Measurements from ENCODE around the gene GMCL1.
A peak's percentile ranks its signal among the peaks of the same experiment; 100 is the strongest.

Gene GMCL1, protein sequence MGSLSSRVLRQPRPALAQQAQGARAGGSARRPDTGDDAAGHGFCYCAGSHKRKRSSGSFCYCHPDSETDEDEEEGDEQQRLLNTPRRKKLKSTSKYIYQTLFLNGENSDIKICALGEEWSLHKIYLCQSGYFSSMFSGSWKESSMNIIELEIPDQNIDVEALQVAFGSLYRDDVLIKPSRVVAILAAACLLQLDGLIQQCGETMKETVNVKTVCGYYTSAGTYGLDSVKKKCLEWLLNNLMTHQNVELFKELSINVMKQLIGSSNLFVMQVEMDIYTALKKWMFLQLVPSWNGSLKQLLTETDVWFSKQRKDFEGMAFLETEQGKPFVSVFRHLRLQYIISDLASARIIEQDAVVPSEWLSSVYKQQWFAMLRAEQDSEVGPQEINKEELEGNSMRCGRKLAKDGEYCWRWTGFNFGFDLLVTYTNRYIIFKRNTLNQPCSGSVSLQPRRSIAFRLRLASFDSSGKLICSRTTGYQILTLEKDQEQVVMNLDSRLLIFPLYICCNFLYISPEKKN

DNA sequence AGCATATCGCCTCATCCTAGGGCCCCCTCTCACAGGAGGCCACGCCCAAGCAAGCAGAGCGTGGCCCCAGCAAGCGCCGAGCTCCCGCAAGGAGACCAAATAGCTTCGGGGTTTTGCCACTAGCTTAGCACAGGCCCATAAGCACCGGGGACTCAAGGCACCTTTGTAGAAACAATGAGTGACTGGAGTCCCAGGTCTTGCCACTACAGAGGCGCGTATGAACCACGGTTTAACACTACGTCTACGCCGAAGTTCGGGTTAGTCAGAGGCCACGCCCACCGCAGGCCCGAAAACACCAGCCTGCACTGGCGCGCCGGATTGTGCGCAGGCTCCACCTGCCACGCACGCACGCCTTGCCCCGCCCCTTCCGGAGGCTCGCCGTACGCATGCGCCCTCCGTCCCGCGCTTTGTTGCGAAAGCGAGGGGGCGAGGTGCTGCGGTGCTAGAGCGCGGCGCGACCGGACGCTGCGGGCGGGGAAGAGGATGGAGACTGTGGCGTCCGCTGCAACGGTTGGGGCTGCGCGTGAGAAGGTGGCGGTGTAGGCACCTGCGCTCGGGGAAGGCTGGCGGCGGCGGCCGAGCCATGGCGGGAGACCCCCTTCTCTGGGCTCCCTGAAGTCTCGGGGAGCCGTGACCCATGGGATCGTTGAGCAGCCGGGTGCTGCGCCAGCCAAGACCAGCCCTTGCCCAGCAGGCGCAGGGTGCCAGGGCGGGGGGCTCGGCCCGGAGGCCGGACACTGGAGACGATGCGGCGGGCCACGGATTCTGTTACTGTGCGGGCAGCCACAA, at the start of gene GMCL1:
Gene GMCL1 (plus strand): TSS at position 405 of the 789 bp plus-strand sequence. CDS start 233 bp downstream, at position 638.
- Histone ChIP-seq H3K36me3 (ENCODE audit: insufficient read depth, low read length) (no peaks in the 10 kb centered on the region; the same call in 1 of the 2 replicates), H3K9me3 (ENCODE audit: low read depth, low read length) (no peaks in the 10 kb centered on the region), H3K9ac (ENCODE audit: insufficient read length) (peak within 1 kb of the TSS; percentile 84), H3K27ac (peak within 1 kb of the TSS; percentile 80), H3K4me3 (peak within 1 kb of the TSS; percentile 88)
- peak; percentile 80 for DNase-seq (ENCODE audit: low read depth, low spot score)
- peak; percentile 81 for TF ChIP-seq FOXP2 (optimal IDR thresholded peaks at IDR 0.05; ENCODE audit: control extremely low read depth, extremely low read length, insufficient read depth)
- TF ChIP-seq EZH2 (IDR thresholded peaks at IDR 0.05), result no peak
- TF ChIP-seq POLR2AphosphoS5 (IDR thresholded peaks at IDR 0.05; ENCODE audit: borderline replicate concordance, low read depth, low read length), result peak; percentile 97

DNA sequence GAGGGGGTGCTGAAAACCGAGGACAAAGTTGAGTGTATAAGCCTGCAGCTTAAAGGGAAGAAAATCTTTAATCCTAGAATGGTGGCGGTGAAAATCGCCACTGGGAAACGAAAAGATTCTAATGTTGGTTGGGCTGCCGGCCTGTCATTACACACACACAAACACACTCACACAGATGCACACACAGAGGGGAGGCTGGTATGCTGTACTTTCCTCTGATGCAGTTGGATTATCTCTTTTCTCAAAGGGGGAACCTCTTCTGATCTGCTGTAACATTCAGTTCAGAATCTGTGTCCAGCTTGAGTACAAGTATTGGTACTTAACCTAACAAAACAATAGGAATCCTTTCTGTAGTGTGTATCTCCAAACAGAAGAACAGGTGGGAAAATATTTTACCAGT, 48.5 kb upstream of the GMCL1 start:
- H3K27ac ChIP-seq, result no peak overlapping the region
- TF ChIP-seq EZH2 (IDR thresholded peaks at IDR 0.05) (no peak), POLR2AphosphoS5 (IDR thresholded peaks at IDR 0.05; ENCODE audit: borderline replicate concordance, low read depth, low read length) (no peak), FOXP2 (optimal IDR thresholded peaks at IDR 0.05; ENCODE audit: control extremely low read depth, extremely low read length, insufficient read depth) (no peak)
- H3K4me3 ChIP-seq, result no peak overlapping the region
- no peak for DNase-seq (ENCODE audit: low read depth, low spot score)
- no peaks in the 10 kb centered on the region for H3K36me3 ChIP-seq (ENCODE audit: insufficient read depth, low read length)
- no peaks in the 10 kb centered on the region for H3K9me3 ChIP-seq (ENCODE audit: low read depth, low read length)
- no peak overlapping the region for H3K9ac ChIP-seq (ENCODE audit: insufficient read length)

DNA sequence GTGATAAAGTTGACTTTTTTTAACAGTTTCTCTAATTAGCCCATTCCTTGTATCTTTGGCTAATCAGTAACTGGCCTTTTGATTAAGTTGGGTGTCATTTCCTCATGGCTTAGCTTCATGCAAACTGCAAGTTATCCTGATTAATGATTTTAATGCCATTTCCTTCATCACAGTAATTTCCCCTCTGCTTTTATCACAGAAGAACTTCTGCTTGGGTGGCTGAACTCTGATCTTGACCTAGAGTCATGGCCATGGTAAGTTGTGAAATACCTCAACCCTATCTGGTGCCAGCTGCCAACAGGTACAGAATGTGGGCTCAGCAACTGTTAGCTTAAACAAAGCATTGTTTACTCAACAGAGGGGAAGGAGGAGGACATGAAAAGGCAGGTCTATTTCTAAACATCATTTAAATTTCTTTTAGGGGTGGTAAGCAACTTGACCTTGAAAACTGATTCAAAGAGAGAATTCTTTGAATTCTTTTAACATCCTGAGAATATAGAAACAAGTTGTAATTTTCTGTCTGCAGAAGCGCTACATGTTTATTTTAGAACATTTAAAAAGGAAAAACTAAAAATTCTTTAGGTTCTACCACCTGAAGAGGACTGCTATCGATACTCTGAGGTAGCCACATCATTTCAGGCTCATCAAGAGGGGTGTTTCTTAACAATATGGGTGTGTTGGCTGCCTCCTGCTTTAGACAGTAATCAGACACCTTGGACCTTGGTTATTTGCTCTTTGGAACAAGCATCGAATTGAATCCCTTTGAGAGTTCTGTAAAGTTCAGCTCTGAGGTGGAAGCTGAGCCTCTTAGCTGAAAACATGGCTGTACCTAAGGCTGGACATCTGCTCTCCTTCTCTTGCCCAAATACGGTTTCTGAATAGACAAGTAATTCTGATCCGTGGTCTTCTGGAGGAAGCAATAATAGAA, 47.9 kb upstream of the GMCL1 start:
- Histone ChIP-seq H3K27ac (no peak overlapping the region), H3K9ac (ENCODE audit: insufficient read length) (no peak overlapping the region), H3K36me3 (ENCODE audit: insufficient read depth, low read length) (no peaks in the 10 kb centered on the region), H3K4me3 (no peak overlapping the region), H3K9me3 (ENCODE audit: low read depth, low read length) (no peaks in the 10 kb centered on the region)
- TF ChIP-seq EZH2 (IDR thresholded peaks at IDR 0.05), result no peak
- no peak for TF ChIP-seq FOXP2 (optimal IDR thresholded peaks at IDR 0.05; ENCODE audit: control extremely low read depth, extremely low read length, insufficient read depth)
- no peak for DNase-seq (ENCODE audit: low read depth, low spot score)

DNA sequence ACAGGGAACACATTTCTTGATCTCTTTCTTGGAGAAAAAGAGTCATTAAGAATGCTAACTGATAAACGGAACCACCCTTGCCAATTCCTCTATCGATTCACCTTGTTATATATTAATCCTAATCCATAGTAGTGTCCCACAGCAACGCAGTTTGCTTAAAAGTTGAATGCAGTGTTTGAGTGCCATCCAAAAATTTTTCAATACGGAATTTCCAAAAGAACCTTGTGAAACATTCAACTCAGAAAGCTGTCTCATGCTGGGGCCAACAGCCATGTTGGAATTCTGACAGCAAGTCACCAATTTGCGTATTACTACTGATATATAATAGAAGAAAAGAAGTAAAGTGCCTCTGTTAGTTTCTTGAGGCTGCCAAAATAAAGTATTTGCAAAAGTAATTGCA, 45.2 kb upstream of the GMCL1 start:
- DNase-seq (ENCODE audit: low read depth, low spot score), result no peak
- no peak overlapping the region for H3K27ac ChIP-seq

DNA sequence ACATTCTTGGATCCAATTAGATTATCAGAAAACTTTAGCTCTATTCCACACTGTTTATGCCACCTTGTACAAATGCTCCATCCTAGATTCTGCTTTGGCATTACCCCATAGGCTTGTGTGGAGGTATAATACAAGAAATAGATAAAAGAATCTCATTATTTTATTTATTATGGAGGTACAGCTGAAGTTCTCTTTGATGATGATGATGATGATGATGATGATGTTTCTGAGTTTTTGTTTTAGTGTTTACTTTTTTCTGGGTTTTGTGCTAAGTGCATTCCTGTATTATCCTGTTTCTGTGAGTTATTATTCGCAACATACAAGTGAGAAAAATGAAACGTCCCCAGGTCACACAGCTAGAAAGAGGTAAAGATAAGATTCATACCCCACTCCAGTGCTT, 44.1 kb upstream of the GMCL1 start:
- DNase-seq (ENCODE audit: low read depth, low spot score), result no peak
- Histone ChIP-seq H3K9ac (ENCODE audit: insufficient read length) (no peak overlapping the region), H3K36me3 (ENCODE audit: insufficient read depth, low read length) (no peaks in the 10 kb centered on the region), H3K4me3 (no peak overlapping the region), H3K27ac (no peak overlapping the region), H3K9me3 (ENCODE audit: low read depth, low read length) (no peaks in the 10 kb centered on the region)
- TF ChIP-seq POLR2AphosphoS5 (IDR thresholded peaks at IDR 0.05; ENCODE audit: borderline replicate concordance, low read depth, low read length) (no peak), EZH2 (IDR thresholded peaks at IDR 0.05) (no peak), FOXP2 (optimal IDR thresholded peaks at IDR 0.05; ENCODE audit: control extremely low read depth, extremely low read length, insufficient read depth) (no peak)

More for the DNA sequence above, 45.2 kb upstream of the GMCL1 start:
- no peaks in the 10 kb centered on the region for H3K36me3 ChIP-seq (ENCODE audit: insufficient read depth, low read length)
- H3K9me3 ChIP-seq (ENCODE audit: low read depth, low read length), result no peaks in the 10 kb centered on the region
- no peak overlapping the region for H3K9ac ChIP-seq (ENCODE audit: insufficient read length)
- TF ChIP-seq FOXP2 (optimal IDR thresholded peaks at IDR 0.05; ENCODE audit: control extremely low read depth, extremely low read length, insufficient read depth) (no peak), EZH2 (IDR thresholded peaks at IDR 0.05) (no peak), POLR2AphosphoS5 (IDR thresholded peaks at IDR 0.05; ENCODE audit: borderline replicate concordance, low read depth, low read length) (no peak)
- no peak overlapping the region for H3K4me3 ChIP-seq

DNA sequence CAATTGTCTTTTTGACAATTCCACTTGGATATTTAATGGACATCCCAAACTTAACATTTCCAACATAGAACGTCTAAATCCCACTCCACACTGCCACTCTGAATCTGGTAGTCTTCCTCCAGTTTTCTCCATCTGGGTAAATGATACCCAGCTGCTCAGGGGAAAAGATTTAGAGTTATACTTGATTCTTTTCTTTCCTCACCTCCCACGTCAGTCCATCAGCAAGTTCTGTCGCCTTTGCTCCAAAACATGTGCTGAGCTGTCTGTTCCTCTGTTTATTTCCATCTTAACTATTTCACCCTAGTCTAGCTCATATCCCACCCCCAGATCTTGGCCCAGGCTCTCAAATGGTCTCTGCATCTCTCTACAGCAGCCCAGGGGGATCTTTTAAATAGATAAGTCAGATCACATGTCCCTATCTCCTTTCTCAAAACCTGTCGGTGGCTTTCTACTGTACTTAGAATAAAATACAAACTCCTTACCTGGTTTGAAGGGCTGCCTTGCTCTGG, 43.4 kb upstream of the GMCL1 start:
- no peak for TF ChIP-seq POLR2AphosphoS5 (IDR thresholded peaks at IDR 0.05; ENCODE audit: borderline replicate concordance, low read depth, low read length)
- no peak for TF ChIP-seq FOXP2 (optimal IDR thresholded peaks at IDR 0.05; ENCODE audit: control extremely low read depth, extremely low read length, insufficient read depth)
- TF ChIP-seq EZH2 (IDR thresholded peaks at IDR 0.05), result no peak
- no peaks in the 10 kb centered on the region for H3K9me3 ChIP-seq (ENCODE audit: low read depth, low read length)
- no peak overlapping the region for H3K4me3 ChIP-seq
- H3K9ac ChIP-seq (ENCODE audit: insufficient read length), result no peak overlapping the region
- H3K36me3 ChIP-seq (ENCODE audit: insufficient read depth, low read length), result no peaks in the 10 kb centered on the region
- H3K27ac ChIP-seq, result no peak overlapping the region
- no peak for DNase-seq (ENCODE audit: low read depth, low spot score)

DNA sequence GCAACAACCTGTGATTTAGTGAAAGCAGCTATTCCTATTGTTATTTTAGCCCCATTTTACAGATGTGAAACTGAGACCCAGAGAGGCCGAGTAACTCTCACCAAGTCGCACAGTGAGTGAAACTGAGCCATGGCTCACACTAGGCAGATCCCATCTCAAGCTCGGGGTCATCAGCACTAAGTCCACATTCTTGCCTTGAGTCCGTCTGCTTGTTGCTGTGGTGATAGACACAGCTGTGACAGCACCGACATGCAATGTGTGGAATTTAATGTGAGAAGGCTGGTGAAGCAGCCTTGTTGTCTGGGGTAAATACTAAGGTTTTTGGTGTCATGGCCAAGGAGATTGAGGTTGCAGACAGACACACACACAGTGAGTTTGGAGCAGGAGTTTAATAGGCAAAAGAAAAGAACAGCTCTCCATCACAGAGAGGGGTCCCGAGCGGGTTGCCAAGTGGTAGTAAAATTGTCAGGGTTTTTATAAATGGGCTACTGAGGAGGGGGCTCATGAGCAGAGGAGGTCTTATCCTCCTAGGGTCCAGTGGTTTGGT, 40.2 kb upstream of the GMCL1 start:
- H3K4me3 ChIP-seq, result no peak overlapping the region
- TF ChIP-seq EZH2 (IDR thresholded peaks at IDR 0.05) (no peak), POLR2AphosphoS5 (IDR thresholded peaks at IDR 0.05; ENCODE audit: borderline replicate concordance, low read depth, low read length) (no peak), FOXP2 (optimal IDR thresholded peaks at IDR 0.05; ENCODE audit: control extremely low read depth, extremely low read length, insufficient read depth) (no peak)
- DNase-seq (ENCODE audit: low read depth, low spot score), result no peak
- H3K9ac ChIP-seq (ENCODE audit: insufficient read length), result no peak overlapping the region
- no peak overlapping the region for H3K27ac ChIP-seq
- H3K36me3 ChIP-seq (ENCODE audit: insufficient read depth, low read length), result no peaks in the 10 kb centered on the region
- H3K9me3 ChIP-seq (ENCODE audit: low read depth, low read length), result no peaks in the 10 kb centered on the region
